A549 (cell line): Measurements from ENCODE around the gene NAPA.

Experiments
- BCL3 ChIP-seq: fragments of >200 bp; sonication (Bioruptor Twin); formaldehyde crosslinking; IDR thresholded peaks from 3 replicates; pipeline ENCODE4 v1.6.1; 2016
- CBX2 ChIP-seq: fragments of 200-600 bp; sonication (generic); IDR thresholded peaks from 2 replicates; pipeline ENCODE4 v1.6.1; 2016; ENCODE audit warnings: low read depth, mild to moderate bottlenecking, borderline replicate concordance
- EP300 ChIP-seq, 2 experiments: fragments of >200 bp; sonication (Bioruptor Twin); formaldehyde crosslinking; IDR thresholded peaks; 2 replicates in 1 of 2; 3 replicates in 1 of 2; pipeline ENCODE4 v1.6.1; 2016 to 2017
- ESRRA ChIP-seq: fragments of 150-350 bp; IDR thresholded peaks from 2 replicates; pipeline ENCODE4 v1.6.1; 2014; ENCODE audit warnings: mild to moderate bottlenecking, low read length, borderline replicate concordance
- JUNB ChIP-seq: fragments of >200 bp; sonication (Bioruptor Twin); formaldehyde crosslinking; IDR thresholded peaks from 2 replicates; pipeline ENCODE4 v1.6.1; 2016
- KDM5A ChIP-seq: fragments of 200-600 bp; sonication (generic); IDR thresholded peaks from 2 replicates; pipeline ENCODE4 v1.6.1; 2016; ENCODE audit warnings: antibody characterized with exemption, mild to moderate bottlenecking
- MAX ChIP-seq: IDR thresholded peaks from 2 replicates; pipeline ENCODE4 v1.6.1; 2012
- MAZ ChIP-seq: fragments of 150-350 bp; IDR thresholded peaks from 2 replicates; pipeline ENCODE4 v1.6.1; 2014; ENCODE audit warnings: antibody characterized with exemption, low read depth, low read length, borderline replicate concordance
- NFE2L2 ChIP-seq: fragments of 150-350 bp; conservative IDR thresholded peaks from 2 replicates; pipeline ENCODE4 v1.6.1; 2014; ENCODE audit warnings: low read length
- RAD21 ChIP-seq, 2 experiments: fragments of >200 bp in 1 of 2; sonication (Bioruptor Twin) in 1 of 2; formaldehyde crosslinking in 1 of 2; IDR thresholded peaks in 1 of 2; conservative IDR thresholded peaks in 1 of 2; 2 replicates in 1 of 2; 3 replicates in 1 of 2; pipeline ENCODE4 v1.6.1; 2012 to 2018; ENCODE audit warnings: inconsistent platforms in 1 of 2
- RARB ChIP-seq: fragments of 250-450 bp; sonication (Bioruptor Pico); IDR thresholded peaks from 2 replicates; pipeline ENCODE4 v1.8.0; 2021; ENCODE audit warnings: mild to moderate bottlenecking, moderate library complexity
- TF ChIP-seq, protein P1 (sequence below): fragments of >200 bp; sonication (Bioruptor Twin); formaldehyde crosslinking; IDR thresholded peaks from 3 replicates; pipeline ENCODE4 v1.5.1; 2016
- TF ChIP-seq, protein P2 (sequence below): fragments of 250-450 bp; sonication (Bioruptor Pico); IDR thresholded peaks from 2 replicates; pipeline ENCODE4 v1.5.0; 2021; ENCODE audit warnings: mild to moderate bottlenecking, moderate library complexity, borderline replicate concordance

DNA sequence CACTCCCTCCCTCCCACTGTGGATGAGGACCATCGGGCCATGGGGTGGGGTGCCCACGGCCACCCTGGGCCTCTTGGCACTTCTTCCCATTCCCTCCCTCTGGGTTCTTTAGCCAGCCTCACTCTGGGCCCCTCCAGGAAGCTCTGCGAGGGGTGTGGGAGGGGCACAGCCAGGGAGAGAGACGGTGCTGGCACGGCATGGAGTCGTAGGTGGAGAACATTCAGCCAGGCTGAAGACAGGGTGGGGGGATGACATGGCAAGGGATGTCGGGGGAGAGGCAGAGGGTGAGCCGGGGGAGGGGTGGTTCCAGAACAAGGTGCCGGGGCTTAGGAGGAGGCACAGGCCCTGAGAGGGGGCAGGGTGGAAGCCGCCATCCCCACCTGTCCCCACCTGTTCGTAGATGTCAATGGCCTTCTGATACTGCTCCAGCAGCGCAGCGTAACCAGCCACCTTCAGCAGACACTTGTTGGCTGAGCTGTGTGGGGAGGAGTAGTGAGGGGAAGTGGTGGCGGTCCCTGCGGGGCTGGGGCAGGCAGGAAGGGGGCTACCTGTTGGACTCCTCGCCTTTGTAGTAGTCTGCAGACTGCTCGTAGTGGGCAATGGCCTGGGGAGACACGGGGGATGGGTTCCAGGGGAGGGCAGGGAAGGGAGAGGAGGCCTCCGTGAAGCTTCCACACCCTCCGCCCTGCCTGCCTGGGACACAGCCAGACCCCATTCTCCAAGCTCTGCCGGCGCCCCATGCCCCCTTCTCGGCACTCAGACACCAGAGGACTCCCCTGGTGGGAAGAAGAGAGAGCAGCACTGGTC, 22.1 kb downstream of the NAPA start:
- TF ChIP-seq KDM5A: no peak
- TF ChIP-seq, protein P1, sequence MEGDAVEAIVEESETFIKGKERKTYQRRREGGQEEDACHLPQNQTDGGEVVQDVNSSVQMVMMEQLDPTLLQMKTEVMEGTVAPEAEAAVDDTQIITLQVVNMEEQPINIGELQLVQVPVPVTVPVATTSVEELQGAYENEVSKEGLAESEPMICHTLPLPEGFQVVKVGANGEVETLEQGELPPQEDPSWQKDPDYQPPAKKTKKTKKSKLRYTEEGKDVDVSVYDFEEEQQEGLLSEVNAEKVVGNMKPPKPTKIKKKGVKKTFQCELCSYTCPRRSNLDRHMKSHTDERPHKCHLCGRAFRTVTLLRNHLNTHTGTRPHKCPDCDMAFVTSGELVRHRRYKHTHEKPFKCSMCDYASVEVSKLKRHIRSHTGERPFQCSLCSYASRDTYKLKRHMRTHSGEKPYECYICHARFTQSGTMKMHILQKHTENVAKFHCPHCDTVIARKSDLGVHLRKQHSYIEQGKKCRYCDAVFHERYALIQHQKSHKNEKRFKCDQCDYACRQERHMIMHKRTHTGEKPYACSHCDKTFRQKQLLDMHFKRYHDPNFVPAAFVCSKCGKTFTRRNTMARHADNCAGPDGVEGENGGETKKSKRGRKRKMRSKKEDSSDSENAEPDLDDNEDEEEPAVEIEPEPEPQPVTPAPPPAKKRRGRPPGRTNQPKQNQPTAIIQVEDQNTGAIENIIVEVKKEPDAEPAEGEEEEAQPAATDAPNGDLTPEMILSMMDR: no peak
- TF ChIP-seq MAX: no peak
- TF ChIP-seq ESRRA: no peak
- no peak for TF ChIP-seq RARB (CRISPR knock-in tag)
- TF ChIP-seq RAD21 (conservative IDR thresholded peaks at IDR 0.05 in 1 of 2, IDR thresholded peaks at IDR 0.05 in 1 of 2): no peak
- TF ChIP-seq, protein P2, sequence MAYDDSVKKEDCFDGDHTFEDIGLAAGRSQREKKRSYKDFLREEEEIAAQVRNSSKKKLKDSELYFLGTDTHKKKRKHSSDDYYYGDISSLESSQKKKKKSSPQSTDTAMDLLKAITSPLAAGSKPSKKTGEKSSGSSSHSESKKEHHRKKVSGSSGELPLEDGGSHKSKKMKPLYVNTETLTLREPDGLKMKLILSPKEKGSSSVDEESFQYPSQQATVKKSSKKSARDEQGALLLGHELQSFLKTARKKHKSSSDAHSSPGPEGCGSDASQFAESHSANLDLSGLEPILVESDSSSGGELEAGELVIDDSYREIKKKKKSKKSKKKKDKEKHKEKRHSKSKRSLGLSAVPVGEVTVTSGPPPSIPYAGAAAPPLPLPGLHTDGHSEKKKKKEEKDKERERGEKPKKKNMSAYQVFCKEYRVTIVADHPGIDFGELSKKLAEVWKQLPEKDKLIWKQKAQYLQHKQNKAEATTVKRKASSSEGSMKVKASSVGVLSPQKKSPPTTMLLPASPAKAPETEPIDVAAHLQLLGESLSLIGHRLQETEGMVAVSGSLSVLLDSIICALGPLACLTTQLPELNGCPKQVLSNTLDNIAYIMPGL (CRISPR knock-in tag): no peak
- TF ChIP-seq EP300 (IDR thresholded peaks at IDR 0.05): no peak
- no peak for TF ChIP-seq NFE2L2
- no peak for TF ChIP-seq MAZ
- TF ChIP-seq JUNB: no peak
- TF ChIP-seq BCL3: no peak
- no peak for TF ChIP-seq CBX2
